Kidney (tissue), 14 donors: ENCODE data around the gene SLC9A1. TPM values are rescaled to one million over a fixed set of nuclear protein-coding genes. Genes with fewer than 3 reads are reported as not detected.
A peak's percentile ranks its signal among the peaks of the same experiment; 100 is the strongest.

Experiments
- DNase-seq, 5 donors: peaks; one replicate each; pipeline ENCODE4 v3.0.0-alpha.2; 2013 to 2020
- FAIRE-seq: peaks from 2 replicates; lab custom pipeline; 2012; peaks lifted over from hg19 to GRCh38; lab: Jason Lieb, UNC
- H3K27ac ChIP-seq, 2 donors: one replicate each; pipeline ENCODE4 v1.7.0; 2013; ENCODE audit warnings: low read depth in 2 of 2, low read length in 2 of 2, inconsistent platforms in 1 of 2
- H3K27me3 ChIP-seq: one replicate; pipeline ENCODE4 v1.7.1; 2013; ENCODE audit warnings: low read length, inconsistent platforms; ENCODE audit not compliant: control insufficient read depth, insufficient read depth
- H3K36me3 ChIP-seq, 3 donors: one replicate each; pipeline versions ENCODE4 v1.7.0 to v1.7.1; 2013; ENCODE audit warnings: low read length in 3 of 3, control low read depth in 1 of 3, inconsistent platforms in 1 of 3; ENCODE audit not compliant: insufficient read depth in 3 of 3, control insufficient read depth in 2 of 3
- H3K4me1 ChIP-seq, 3 donors: one replicate each; pipeline versions ENCODE4 v1.7.0 to v1.7.1; 2013; ENCODE audit warnings: low read length in 3 of 3, inconsistent platforms in 1 of 3, low read depth in 1 of 3; ENCODE audit not compliant: control insufficient read depth in 2 of 3, insufficient read depth in 2 of 3
- H3K4me3 ChIP-seq, 3 donors: one replicate each; pipeline versions ENCODE4 v1.7.0 to v1.8.1; 2013; ENCODE audit warnings: low read length in 3 of 3, control low read depth in 1 of 3, inconsistent platforms in 1 of 3
- H3K9ac ChIP-seq, 3 donors: one replicate each; pipeline versions ENCODE4 v1.7.0 to v1.7.1; 2013; ENCODE audit warnings: low read length in 3 of 3, control low read depth in 1 of 3, inconsistent platforms in 1 of 3
- H3K9me3 ChIP-seq, 3 donors: one replicate each; pipeline versions ENCODE4 v1.7.0 to v1.7.1; 2013; ENCODE audit warnings: low read length in 3 of 3, control low read depth in 1 of 3, inconsistent platforms in 1 of 3; ENCODE audit not compliant: control insufficient read depth in 2 of 3, insufficient read depth in 1 of 3
- CTCF ChIP-seq: IDR thresholded peaks from 3 replicates; pipeline ENCODE4 v1.5.1; 2012; ENCODE audit warnings: mild to moderate bottlenecking, moderate library complexity, borderline replicate concordance; ENCODE audit not compliant: insufficient read depth; ENCODE audit errors: extremely low read depth
- intact Hi-C: fragments of 100-400 bp; cut with DNase I; formaldehyde crosslinking; loops from one replicate; pipeline ENCODE4 v1.11.1; 2022
- polyA plus RNA-seq: library from polyadenylated mRNA; stranded (reverse); fragments of 350-450 nt; fragmentation: Illumina TruSeq; extraction: RNeasy Lipid Tissue Mini Kit (QIAGEN cat#74804); gene quantifications from one replicate; pipeline ENCODE4 v1.2.3, GENCODE V29; 2014; ENCODE audit warnings: low read depth, low replicate concordance; ENCODE audit not compliant: insufficient read depth
- total RNA-seq: library from RNA; stranded (reverse); fragmentation: NEBNext Ultra II Directional; extraction: Animal tissue kit (Norgen Biotek cat#: 25700); gene quantifications from one replicate; pipeline ENCODE4 v1.2.1, GENCODE V29; 2021
- donor health status: control.
- donor health status: control.
- donor health status: control.
- donor health status: control.
- donor health status: control.
- donor health status: DM: yes; HTN: yes; CAD: no.
- donor health status: Normal renal cell carcinoma (clear cell type).

The SLC9A1 gene
- total and polyA plus RNA-seq, 2 donors from 2014 or later = 19.3 to 29.8 TPM

- Histone ChIP-seq H3K4me1 (no peaks in the 10 kb centered on the region), H3K9ac (no peak overlapping the region), H3K9me3 (no peaks in the 10 kb centered on the region), H3K27me3 (no peaks in the 10 kb centered on the region), H3K36me3 (no peaks in the 10 kb centered on the region), H3K27ac (no peak overlapping the region), H3K4me3 (no peak overlapping the region)
- TF ChIP-seq CTCF = no peak
- DNase-seq = no peak
- no peak for FAIRE-seq
- intact Hi-C loops = no loop called here
These were observed 6.7 kb upstream of the SLC9A1 start for GRCh38 chr1:27161594-27161993.

- FAIRE-seq (no peak), DNase-seq (no peak)
- Histone ChIP-seq H3K4me1 (peaks cover 0 to 22% (median 15%) of the 10 kb centered on the region in 3 donors), H3K9ac (no peak overlapping the region), H3K36me3 (no peaks in the 10 kb centered on the region), H3K27ac (no peak overlapping the region), H3K27me3 (no peaks in the 10 kb centered on the region), H3K4me3 (no peak overlapping the region), H3K9me3 (no peaks in the 10 kb centered on the region)
- no peak for TF ChIP-seq CTCF
- intact Hi-C loops = no loop called here
These were observed 2.3 kb upstream of the SLC9A1 start for GRCh38 chr1:27157194-27157593.

- TF ChIP-seq CTCF = no peak
- Histone ChIP-seq H3K36me3 (no peaks in the 10 kb centered on the region), H3K27me3 (no peaks in the 10 kb centered on the region), H3K4me3 (peak overlapping the region; percentile 63 to 78 (median 70)), H3K9me3 (no peaks in the 10 kb centered on the region), H3K4me1 (peaks cover 0 to 34% (median 19%) of the 10 kb centered on the region in 3 donors), H3K27ac (peak overlapping the region; percentile 71 to 82), H3K9ac (peak overlapping the region; percentile 60 to 84 (median 77))
- DNase-seq (no peak), FAIRE-seq (no peak)
- intact Hi-C loops = no loop called here
These were observed 395 bp downstream of the SLC9A1 start for GRCh38 chr1:27154469-27154990.
